ENCODE results near the gene LACTB.

DNA sequence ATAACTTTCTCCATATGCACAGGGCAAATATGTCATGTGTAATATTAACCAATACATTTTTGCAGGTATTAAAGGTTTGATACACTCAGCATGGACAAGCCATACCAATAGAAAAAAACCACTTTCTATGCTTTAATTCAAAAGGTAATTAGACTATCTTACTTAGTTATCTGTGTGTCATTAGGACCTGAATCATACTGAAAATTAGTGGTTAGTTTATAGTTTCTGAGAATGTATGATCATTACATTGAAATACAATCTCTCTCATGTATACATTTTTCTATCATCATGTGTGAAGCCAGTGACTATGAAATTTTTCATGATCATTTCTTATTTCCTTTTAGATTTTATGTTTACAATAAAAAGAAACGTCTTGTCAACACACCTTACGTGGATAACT is 19.3 kb downstream of the LACTB start:
- no peak for TF ChIP-seq CTCF (IDR thresholded peaks at IDR 0.05)
- TF ChIP-seq POLR2AphosphoS5 (IDR thresholded peaks at IDR 0.05): no peak
- no peak for TF ChIP-seq POLR2A (IDR thresholded peaks at IDR 0.05)

Measured in breast epithelium (tissue), 3 donors.